ENCODE results near the gene MAPK8.

The MAPK8 gene

DNA sequence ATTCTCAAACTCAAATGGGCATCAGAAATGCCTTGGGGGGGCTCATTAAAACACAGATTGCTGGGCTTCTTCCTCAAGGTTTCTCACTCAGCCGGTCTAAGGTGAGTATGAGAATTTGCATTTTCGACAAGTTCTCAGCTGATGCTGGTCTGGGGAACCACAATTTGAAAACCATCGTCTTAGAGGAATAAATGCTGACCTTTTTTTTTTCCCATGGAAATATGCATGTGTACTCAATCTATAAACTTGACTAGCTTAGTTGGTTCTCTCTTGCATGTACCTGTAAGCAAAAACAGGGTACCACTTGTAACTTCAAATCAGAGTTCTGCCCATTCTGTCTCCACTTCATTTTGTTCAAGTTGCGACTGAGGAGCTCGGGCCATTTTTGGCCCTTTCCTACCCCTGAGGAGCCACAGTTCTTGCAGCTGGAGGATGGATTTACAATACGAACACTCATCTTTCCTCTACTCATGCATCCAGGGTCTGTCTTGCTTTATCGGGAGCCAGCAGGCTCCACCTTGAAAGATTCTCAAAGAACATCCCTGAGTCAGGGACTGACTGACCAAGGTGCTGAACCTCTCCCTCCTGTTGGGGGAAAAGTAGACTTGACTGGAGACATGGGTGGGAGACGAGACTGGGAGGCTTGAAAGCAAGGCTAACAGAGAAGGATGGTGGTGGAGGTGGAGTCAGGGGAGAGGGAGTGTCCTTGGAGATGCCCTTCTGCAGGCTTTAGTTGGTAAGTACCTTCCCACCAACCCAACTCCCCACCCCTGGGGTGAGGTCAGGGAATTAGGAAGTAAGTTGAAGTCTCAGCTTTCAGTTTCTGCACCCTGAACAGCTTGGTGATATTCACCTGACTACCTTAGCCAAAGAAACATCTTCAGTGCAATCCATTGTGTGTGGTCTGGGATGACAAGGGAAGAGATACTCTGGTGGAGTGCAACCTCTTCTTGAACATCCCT is 3.7 kb upstream of the MAPK8 start:
- in situ Hi-C loops (cut with HindIII; ENCODE audit: low pct_ligation_motif_present, low sequenced_read_pairs): no loop called here
- peaks cover 2% of the 10 kb centered on the region for H3K27me3 ChIP-seq (replicated peaks)
- no peak overlapping the region for H3K27ac ChIP-seq
- TF ChIP-seq, protein P1, sequence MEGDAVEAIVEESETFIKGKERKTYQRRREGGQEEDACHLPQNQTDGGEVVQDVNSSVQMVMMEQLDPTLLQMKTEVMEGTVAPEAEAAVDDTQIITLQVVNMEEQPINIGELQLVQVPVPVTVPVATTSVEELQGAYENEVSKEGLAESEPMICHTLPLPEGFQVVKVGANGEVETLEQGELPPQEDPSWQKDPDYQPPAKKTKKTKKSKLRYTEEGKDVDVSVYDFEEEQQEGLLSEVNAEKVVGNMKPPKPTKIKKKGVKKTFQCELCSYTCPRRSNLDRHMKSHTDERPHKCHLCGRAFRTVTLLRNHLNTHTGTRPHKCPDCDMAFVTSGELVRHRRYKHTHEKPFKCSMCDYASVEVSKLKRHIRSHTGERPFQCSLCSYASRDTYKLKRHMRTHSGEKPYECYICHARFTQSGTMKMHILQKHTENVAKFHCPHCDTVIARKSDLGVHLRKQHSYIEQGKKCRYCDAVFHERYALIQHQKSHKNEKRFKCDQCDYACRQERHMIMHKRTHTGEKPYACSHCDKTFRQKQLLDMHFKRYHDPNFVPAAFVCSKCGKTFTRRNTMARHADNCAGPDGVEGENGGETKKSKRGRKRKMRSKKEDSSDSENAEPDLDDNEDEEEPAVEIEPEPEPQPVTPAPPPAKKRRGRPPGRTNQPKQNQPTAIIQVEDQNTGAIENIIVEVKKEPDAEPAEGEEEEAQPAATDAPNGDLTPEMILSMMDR (IDR thresholded peaks at IDR 0.05; ENCODE audit: low read depth, low read length, missing control alignments): no peak
- DNase-seq: no peak
- no peaks in the 10 kb centered on the region for H3K36me3 ChIP-seq (replicated peaks)
- no peak overlapping the region for H3K4me3 ChIP-seq (ENCODE audit: low read depth, low read length)

DNA sequence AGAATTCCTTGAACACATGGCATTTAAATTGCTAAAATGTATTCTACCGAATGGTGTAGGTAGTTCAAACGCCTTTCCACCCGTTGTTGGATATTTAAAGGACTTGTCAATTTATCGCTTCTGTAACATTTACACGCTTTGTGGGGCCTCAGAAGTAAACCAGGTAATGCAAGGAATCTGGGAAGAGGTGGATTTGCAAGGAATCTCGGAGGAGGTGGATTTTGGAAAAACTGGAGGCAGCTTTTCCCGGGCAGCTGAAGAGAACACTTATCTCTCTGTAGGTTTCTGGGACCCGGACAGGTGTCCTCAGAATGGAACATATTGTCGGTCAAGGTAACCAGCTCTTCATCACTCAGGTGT is 592 bp upstream of the MAPK8 start:
- Histone ChIP-seq H3K27me3 (replicated peaks) (no peaks in the 10 kb centered on the region), H3K4me3 (ENCODE audit: low read depth, low read length) (peak overlapping the region; percentile 50), H3K27ac (no peak overlapping the region), H3K36me3 (replicated peaks) (no peaks in the 10 kb centered on the region)
- no peak for DNase-seq
- in situ Hi-C loops (cut with HindIII; ENCODE audit: low pct_ligation_motif_present, low sequenced_read_pairs): no loop called here
- TF ChIP-seq, protein P1 (IDR thresholded peaks at IDR 0.05; ENCODE audit: low read depth, low read length, missing control alignments): no peak

- H3K4me3 ChIP-seq (ENCODE audit: low read depth, low read length): peak overlapping the region; percentile 75
- TF ChIP-seq, protein P1 (IDR thresholded peaks at IDR 0.05; ENCODE audit: low read depth, low read length, missing control alignments): no peak
- DNase-seq: peak; percentile 22
- H3K27me3 ChIP-seq (replicated peaks): no peaks in the 10 kb centered on the region
- no peaks in the 10 kb centered on the region for H3K36me3 ChIP-seq (replicated peaks)
- H3K27ac ChIP-seq: peak overlapping the region; percentile 96
- in situ Hi-C loops (cut with HindIII; ENCODE audit: low pct_ligation_motif_present, low sequenced_read_pairs): no loop called here
Observed at GRCh38 chr10:48306870-48307710, 613 bp downstream of the MAPK8 start.

- in situ Hi-C loops (cut with HindIII; ENCODE audit: low pct_ligation_motif_present, low sequenced_read_pairs): no loop called here
- Histone ChIP-seq H3K4me3 (ENCODE audit: low read depth, low read length) (peak overlapping the region; percentile 75), H3K27ac (peak overlapping the region; percentile 96)
Observed at GRCh38 chr10:48307711-48308018, 1.2 kb downstream of the MAPK8 start.

GRCh38 chr10:48309711-48310226 is 3.3 kb downstream of the MAPK8 start:
- no peaks in the 10 kb centered on the region for H3K27me3 ChIP-seq (replicated peaks)
- in situ Hi-C loops (cut with HindIII; ENCODE audit: low pct_ligation_motif_present, low sequenced_read_pairs): no loop called here
- no peaks in the 10 kb centered on the region for H3K36me3 ChIP-seq (replicated peaks)
- H3K4me3 ChIP-seq (ENCODE audit: low read depth, low read length): no peak overlapping the region
- TF ChIP-seq, protein P1 (IDR thresholded peaks at IDR 0.05; ENCODE audit: low read depth, low read length, missing control alignments): no peak
- H3K27ac ChIP-seq: peak overlapping the region; percentile 28
- DNase-seq: no peak

More at GRCh38 chr10:48307711-48308018, 1.2 kb downstream of the MAPK8 start:
- no peaks in the 10 kb centered on the region for H3K36me3 ChIP-seq (replicated peaks)
- DNase-seq: no peak
- H3K27me3 ChIP-seq (replicated peaks): no peaks in the 10 kb centered on the region
- TF ChIP-seq, protein P1 (IDR thresholded peaks at IDR 0.05; ENCODE audit: low read depth, low read length, missing control alignments): no peak
